ENCODE measurements around the gene MAGEA10. TPM values are rescaled to one million over a fixed set of nuclear protein-coding genes. Genes with fewer than 3 reads are reported as not detected.

Gene MAGEA10
- total RNA-seq, 1 donor from 2014 or later: not detected

GRCh38 chrX:152117305-152117704 is 21.1 kb downstream of the MAGEA10 start:
- TF ChIP-seq CTCF (IDR thresholded peaks at IDR 0.05): no peak
- DNase-seq (no peak), ATAC-seq (no peak)
- H3K27ac ChIP-seq: no peak overlapping the region
- H3K9me3 ChIP-seq: no peaks in the 10 kb centered on the region
- no peaks in the 10 kb centered on the region for H3K4me1 ChIP-seq
- no peaks in the 10 kb centered on the region for H3K27me3 ChIP-seq
- no peaks in the 10 kb centered on the region for H3K36me3 ChIP-seq
- H3K4me3 ChIP-seq: no peak overlapping the region
- intact Hi-C loops (cut with DNase I): no loop called here

GRCh38 chrX:152108527-152108926 is 29.9 kb downstream of the MAGEA10 start:
- Histone ChIP-seq H3K4me1 (no peaks in the 10 kb centered on the region), H3K4me3 (no peak overlapping the region), H3K9me3 (no peaks in the 10 kb centered on the region), H3K27ac (no peak overlapping the region), H3K36me3 (no peaks in the 10 kb centered on the region), H3K27me3 (no peaks in the 10 kb centered on the region)
- intact Hi-C loops (cut with DNase I): no loop called here
- ATAC-seq (no peak), DNase-seq (no peak)
- no peak for TF ChIP-seq CTCF (IDR thresholded peaks at IDR 0.05)

- Histone ChIP-seq H3K9me3 (no peaks in the 10 kb centered on the region), H3K4me1 (no peaks in the 10 kb centered on the region), H3K27me3 (no peaks in the 10 kb centered on the region), H3K27ac (no peak overlapping the region), H3K36me3 (no peaks in the 10 kb centered on the region), H3K4me3 (no peak overlapping the region)
- no peak for TF ChIP-seq CTCF (IDR thresholded peaks at IDR 0.05)
- DNase-seq (no peak), ATAC-seq (no peak)
- intact Hi-C loops (cut with DNase I): no loop called here
These were observed 34.5 kb downstream of the MAGEA10 start for GRCh38 chrX:152103866-152104265.

- ATAC-seq (no peak), DNase-seq (no peak)
- intact Hi-C loops (cut with DNase I): no loop called here
- Histone ChIP-seq H3K27me3 (no peaks in the 10 kb centered on the region), H3K9me3 (no peaks in the 10 kb centered on the region), H3K4me1 (no peaks in the 10 kb centered on the region), H3K27ac (no peak overlapping the region), H3K4me3 (no peak overlapping the region), H3K36me3 (no peaks in the 10 kb centered on the region)
- no peak for TF ChIP-seq CTCF (IDR thresholded peaks at IDR 0.05)
These were observed 52.2 kb downstream of the MAGEA10 start for GRCh38 chrX:152086141-152086540.

Other genes starting within 250 kb of the MAGEA10 start
- not detected for gene MAGEA4, start 225.7 kb downstream of the MAGEA10 start, total RNA-seq
- 45.3 TPM for gene GABRE, start 163.9 kb downstream of the MAGEA10 start, total RNA-seq